Measurements from ENCODE around the gene LBP.

DNA sequence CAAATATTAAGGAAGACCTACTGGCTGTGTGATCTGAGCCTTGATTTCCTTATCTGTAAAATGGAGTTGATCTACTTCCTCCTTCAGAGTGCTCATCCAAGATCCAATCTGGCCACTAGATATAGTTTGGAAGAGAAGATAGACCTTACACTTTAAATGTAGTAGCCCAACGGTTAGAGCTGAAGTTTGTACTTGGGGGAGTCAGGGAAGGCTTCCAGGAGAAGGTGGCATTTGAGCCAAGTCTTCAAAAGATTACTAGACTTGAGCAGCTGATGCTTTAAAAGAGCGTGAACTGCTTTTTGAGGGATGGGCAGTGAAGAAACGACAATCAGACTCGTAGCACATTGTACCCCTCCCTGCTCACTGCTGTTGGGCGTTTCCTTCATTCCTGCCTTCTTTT lies 3.6 kb downstream of the LBP start:
- no peak for TF ChIP-seq SIN3A (IDR thresholded peaks at IDR 0.05; ENCODE audit: borderline replicate concordance, low read depth, low read length)
- TF ChIP-seq, protein P1, sequence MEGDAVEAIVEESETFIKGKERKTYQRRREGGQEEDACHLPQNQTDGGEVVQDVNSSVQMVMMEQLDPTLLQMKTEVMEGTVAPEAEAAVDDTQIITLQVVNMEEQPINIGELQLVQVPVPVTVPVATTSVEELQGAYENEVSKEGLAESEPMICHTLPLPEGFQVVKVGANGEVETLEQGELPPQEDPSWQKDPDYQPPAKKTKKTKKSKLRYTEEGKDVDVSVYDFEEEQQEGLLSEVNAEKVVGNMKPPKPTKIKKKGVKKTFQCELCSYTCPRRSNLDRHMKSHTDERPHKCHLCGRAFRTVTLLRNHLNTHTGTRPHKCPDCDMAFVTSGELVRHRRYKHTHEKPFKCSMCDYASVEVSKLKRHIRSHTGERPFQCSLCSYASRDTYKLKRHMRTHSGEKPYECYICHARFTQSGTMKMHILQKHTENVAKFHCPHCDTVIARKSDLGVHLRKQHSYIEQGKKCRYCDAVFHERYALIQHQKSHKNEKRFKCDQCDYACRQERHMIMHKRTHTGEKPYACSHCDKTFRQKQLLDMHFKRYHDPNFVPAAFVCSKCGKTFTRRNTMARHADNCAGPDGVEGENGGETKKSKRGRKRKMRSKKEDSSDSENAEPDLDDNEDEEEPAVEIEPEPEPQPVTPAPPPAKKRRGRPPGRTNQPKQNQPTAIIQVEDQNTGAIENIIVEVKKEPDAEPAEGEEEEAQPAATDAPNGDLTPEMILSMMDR (IDR thresholded peaks at IDR 0.05): no peak
- TF ChIP-seq JUND (IDR thresholded peaks at IDR 0.05): no peak
- no peak for TF ChIP-seq RAD21 (IDR thresholded peaks at IDR 0.05; ENCODE audit: low read length)
- no peak for TF ChIP-seq FOSL2 (IDR thresholded peaks at IDR 0.05; ENCODE audit: borderline replicate concordance, low read depth)
- TF ChIP-seq RFX5 (IDR thresholded peaks at IDR 0.05; ENCODE audit: low read length): no peak
- TF ChIP-seq RXRA (IDR thresholded peaks at IDR 0.05; ENCODE audit: borderline replicate concordance, low read depth): no peak
- TF ChIP-seq, protein P2, sequence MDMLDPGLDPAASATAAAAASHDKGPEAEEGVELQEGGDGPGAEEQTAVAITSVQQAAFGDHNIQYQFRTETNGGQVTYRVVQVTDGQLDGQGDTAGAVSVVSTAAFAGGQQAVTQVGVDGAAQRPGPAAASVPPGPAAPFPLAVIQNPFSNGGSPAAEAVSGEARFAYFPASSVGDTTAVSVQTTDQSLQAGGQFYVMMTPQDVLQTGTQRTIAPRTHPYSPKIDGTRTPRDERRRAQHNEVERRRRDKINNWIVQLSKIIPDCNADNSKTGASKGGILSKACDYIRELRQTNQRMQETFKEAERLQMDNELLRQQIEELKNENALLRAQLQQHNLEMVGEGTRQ (IDR thresholded peaks at IDR 0.05; ENCODE audit: borderline replicate concordance, low read depth, low read length): no peak
- TF ChIP-seq MXI1 (IDR thresholded peaks at IDR 0.05; ENCODE audit: low read depth, low read length): no peak
- TF ChIP-seq, protein P3, sequence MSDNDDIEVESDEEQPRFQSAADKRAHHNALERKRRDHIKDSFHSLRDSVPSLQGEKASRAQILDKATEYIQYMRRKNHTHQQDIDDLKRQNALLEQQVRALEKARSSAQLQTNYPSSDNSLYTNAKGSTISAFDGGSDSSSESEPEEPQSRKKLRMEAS (IDR thresholded peaks at IDR 0.05; ENCODE audit: low read depth): no peak
- TF ChIP-seq POLR2AphosphoS5 (IDR thresholded peaks at IDR 0.05; ENCODE audit: low read depth, low read length): no peak
- no peak for TF ChIP-seq NRF1 (IDR thresholded peaks at IDR 0.05; ENCODE audit: low read depth, low read length)
